Transverse colon (tissue), 4 donors: ENCODE data around the gene NRN1L. TPM values are rescaled to one million over a fixed set of nuclear protein-coding genes. Genes with fewer than 3 reads are reported as not detected.
A peak's percentile ranks its signal among the peaks of the same experiment; 100 is the strongest.

Experiments
- DNase-seq: peaks from one replicate; pipeline ENCODE4 v3.0.0-alpha.2; 2019
- H3K27ac ChIP-seq, 4 donors: fragments of 200-600 bp; sonication (generic); 2 replicates each; pipeline ENCODE4 v1.5.1; 2016 to 2018; ENCODE audit warnings: inconsistent platforms in 4 of 4
- H3K27me3 ChIP-seq: fragments of 200-600 bp; sonication (generic); 2 replicates; pipeline ENCODE4 v1.5.1; 2017; ENCODE audit warnings: inconsistent platforms
- H3K36me3 ChIP-seq, 4 donors: fragments of 200-600 bp; sonication (generic); 2 replicates each; pipeline ENCODE4 v1.5.1; 2017 to 2019; ENCODE audit warnings: inconsistent platforms in 4 of 4
- H3K4me1 ChIP-seq, 4 donors: fragments of 200-600 bp; sonication (generic); 2 replicates each; pipeline ENCODE4 v1.5.1; 2017 to 2020; ENCODE audit warnings: inconsistent platforms in 4 of 4
- H3K4me3 ChIP-seq, 4 donors: fragments of 200-600 bp; sonication (generic); 1 replicate in 1 of 4; 2 replicates in 3 of 4; pipeline versions ENCODE4 v1.5.1 to v1.6.1; 2017 to 2019; ENCODE audit warnings: inconsistent platforms in 4 of 4
- H3K9me3 ChIP-seq, 2 donors: fragments of 200-600 bp; sonication (generic); 2 replicates each; pipeline ENCODE4 v1.5.1; 2017 to 2019; ENCODE audit warnings: inconsistent platforms in 2 of 2
- EP300 ChIP-seq: sonication (generic); formaldehyde crosslinking; IDR thresholded peaks from one replicate; pipeline ENCODE4 v1.6.1; 2017; ENCODE audit warnings: antibody characterized with exemption, low read depth
- POLR2A ChIP-seq: fragments of 450-650 bp; IDR thresholded peaks from one replicate; pipeline ENCODE4 v1.6.1; 2016; ENCODE audit warnings: antibody characterized with exemption, mild to moderate bottlenecking, moderate library complexity
- POLR2AphosphoS5 ChIP-seq, 3 donors: sonication (generic); formaldehyde crosslinking; IDR thresholded peaks; one replicate each; pipeline ENCODE4 v1.6.1; 2016; ENCODE audit warnings: antibody characterized with exemption in 3 of 3
- WGBS, 2 donors: methylation state at CpG; one replicate each; pipeline ENCODE4 v1.1.5; 2018; ENCODE audit warnings: low coverage in 1 of 2; 5-methylcytosine and 5-hydroxymethylcytosine counted together
- in situ Hi-C, 4 donors: fragments of 200-750 bp; cut with MboI; loops; one replicate each; pipeline versions ENCODE4 v1.15.0 to v1.15.1; 2017; ENCODE audit warnings: low sequenced_read_pairs in 3 of 4, low pct_ligation_motif_present in 1 of 4, low pct_unique_long_range_greater_than_20kb in 1 of 4
- intact Hi-C: fragments of 100-400 bp; cut with DNase I; formaldehyde crosslinking; loops from one replicate; pipeline ENCODE4 v1.15.1; 2023; ENCODE audit warnings: low total_unique reads
- total RNA-seq, 4 donors: library from RNA; depleted of rRNA; stranded (reverse); fragments of >200 nt; gene quantifications; one replicate each; pipeline ENCODE4 v1.1.0, GENCODE V29; 2016
- TF ChIP-seq, protein P1 (sequence below), 5 experiments: fragments of 200-600 bp in 3 of 5; fragments of 450-650 bp in 2 of 5; sonication (generic) in 3 of 5; IDR thresholded peaks; 1 replicate in 2 of 5; 2 replicates in 3 of 5; pipeline ENCODE4 v1.5.1; 2016 to 2017; ENCODE audit warnings: antibody characterized with exemption in 5 of 5, inconsistent platforms in 3 of 5, mild to moderate bottlenecking in 2 of 5, moderate library complexity in 1 of 5

Gene NRN1L
- total RNA-seq, 4 donors from 2014 or later, result 2.5 TPM; not detected in 3

DNA sequence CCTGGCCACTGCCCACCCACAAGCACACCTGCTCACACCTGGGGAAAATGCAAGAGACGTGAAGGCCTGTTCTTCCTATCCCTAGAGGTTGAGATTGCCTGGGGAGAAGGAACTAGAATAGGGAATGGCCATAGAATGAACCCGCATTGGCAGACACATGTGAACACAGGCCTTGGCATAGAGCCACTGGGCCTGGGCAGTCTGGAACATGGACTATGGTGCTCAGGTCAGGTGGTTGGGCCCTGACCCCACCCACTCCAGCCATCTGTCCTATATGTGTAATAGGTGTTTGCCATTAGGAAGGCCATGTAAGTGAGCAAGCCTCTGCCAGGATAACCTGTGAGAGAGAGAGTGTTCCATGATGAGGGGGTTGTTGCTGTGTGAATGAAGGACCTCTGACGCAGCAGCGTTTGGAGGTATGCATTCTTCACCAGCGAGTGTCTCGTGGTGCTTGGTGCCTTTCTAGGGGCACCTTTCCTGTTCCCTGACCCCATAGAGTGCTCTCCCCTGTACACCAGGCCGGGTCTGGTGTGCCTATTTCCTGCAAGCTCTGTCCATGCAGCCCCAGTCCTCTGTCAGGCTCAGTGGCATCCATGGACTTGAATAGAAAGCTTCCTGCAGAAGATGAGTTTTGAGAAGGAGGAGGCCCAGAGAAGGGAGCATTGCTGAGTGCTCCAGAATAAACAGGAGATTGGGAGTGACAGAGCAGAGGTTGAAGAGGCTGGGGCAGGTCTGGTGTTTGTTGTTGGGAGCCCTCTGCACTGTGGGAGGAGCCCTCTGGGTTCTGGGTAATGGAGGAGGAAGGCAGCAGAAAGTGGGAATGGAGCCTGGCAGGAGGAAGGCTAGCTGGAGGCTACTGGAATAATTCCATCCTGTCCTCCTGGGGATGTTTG, 31.4 kb downstream of the NRN1L start:
- Histone ChIP-seq H3K4me3 (no peak overlapping the region), H3K9me3 (no peaks in the 10 kb centered on the region), H3K36me3 (no peaks in the 10 kb centered on the region), H3K4me1 (peaks cover 6 to 31% (median 14%) of the 10 kb centered on the region in 4 donors), H3K27ac (no peak overlapping the region), H3K27me3 (no peaks in the 10 kb centered on the region)
- WGBS, 2 donors, result 84% methylated on average over 7 of the region's 7 CpGs; no CpG with 5 or more reads in 1 of the 2 donors
- no peak for TF ChIP-seq POLR2A
- no peak for TF ChIP-seq EP300
- TF ChIP-seq POLR2AphosphoS5 (IDR thresholded peaks at IDR 0.05), result no peak
- TF ChIP-seq, protein P1, sequence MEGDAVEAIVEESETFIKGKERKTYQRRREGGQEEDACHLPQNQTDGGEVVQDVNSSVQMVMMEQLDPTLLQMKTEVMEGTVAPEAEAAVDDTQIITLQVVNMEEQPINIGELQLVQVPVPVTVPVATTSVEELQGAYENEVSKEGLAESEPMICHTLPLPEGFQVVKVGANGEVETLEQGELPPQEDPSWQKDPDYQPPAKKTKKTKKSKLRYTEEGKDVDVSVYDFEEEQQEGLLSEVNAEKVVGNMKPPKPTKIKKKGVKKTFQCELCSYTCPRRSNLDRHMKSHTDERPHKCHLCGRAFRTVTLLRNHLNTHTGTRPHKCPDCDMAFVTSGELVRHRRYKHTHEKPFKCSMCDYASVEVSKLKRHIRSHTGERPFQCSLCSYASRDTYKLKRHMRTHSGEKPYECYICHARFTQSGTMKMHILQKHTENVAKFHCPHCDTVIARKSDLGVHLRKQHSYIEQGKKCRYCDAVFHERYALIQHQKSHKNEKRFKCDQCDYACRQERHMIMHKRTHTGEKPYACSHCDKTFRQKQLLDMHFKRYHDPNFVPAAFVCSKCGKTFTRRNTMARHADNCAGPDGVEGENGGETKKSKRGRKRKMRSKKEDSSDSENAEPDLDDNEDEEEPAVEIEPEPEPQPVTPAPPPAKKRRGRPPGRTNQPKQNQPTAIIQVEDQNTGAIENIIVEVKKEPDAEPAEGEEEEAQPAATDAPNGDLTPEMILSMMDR (IDR thresholded peaks at IDR 0.05), result no peak
- in situ Hi-C loops (no loop called here), intact Hi-C loops (no loop called here)
- peak; percentile 52 for DNase-seq

DNA sequence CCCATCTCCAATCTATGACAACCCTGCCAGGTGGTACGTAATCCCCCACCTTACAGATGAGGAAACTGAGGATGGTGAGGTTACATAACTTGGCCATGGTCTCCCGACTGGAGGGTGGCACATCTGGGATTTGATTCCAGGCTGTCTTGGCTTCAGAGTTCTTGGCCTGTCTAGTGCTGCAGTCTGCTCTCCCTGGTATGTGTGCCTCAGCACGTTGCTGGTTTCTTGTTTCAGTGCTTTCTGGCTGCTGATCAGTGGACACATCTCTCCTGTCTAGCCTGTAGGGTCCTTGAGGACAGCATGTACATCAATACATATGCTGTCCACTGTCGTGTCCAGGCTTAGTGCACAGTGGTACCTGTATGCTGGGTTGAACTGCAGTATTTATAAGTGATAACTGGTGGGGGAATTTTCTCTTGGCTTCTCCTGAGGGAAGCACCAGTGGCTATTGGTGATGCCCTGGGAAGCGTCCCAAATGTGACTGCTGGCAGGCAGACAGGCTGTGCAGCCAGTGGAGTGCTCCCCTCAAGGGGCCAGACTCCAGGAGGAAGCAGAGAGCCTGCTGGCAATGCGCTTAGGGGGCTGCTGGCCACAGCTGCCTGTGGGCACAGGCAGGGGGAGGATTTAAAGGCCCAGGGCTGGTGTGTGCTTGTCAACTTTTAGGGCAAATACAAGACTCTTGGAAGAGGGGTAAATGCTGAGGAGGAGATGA, 32.6 kb downstream of the NRN1L start:
- H3K4me1 ChIP-seq, result peaks cover 6 to 31% (median 14%) of the 10 kb centered on the region in 4 donors
- no peaks in the 10 kb centered on the region for H3K9me3 ChIP-seq
- peak overlapping the region; percentile 10 to 54 (median 32) for H3K27ac ChIP-seq
- no peak overlapping the region for H3K4me3 ChIP-seq
- 67% methylated on average over 6 of the region's 6 CpGs; no CpG with 5 or more reads in 1 of the 2 donors for WGBS, 2 donors
- no peak for DNase-seq
- H3K27me3 ChIP-seq, result no peaks in the 10 kb centered on the region
- H3K36me3 ChIP-seq, result no peaks in the 10 kb centered on the region
- intact Hi-C loops (no loop called here), in situ Hi-C loops (no loop called here)
- TF ChIP-seq POLR2A (no peak), POLR2AphosphoS5 (IDR thresholded peaks at IDR 0.05) (no peak), EP300 (no peak)
- TF ChIP-seq, protein P1 (IDR thresholded peaks at IDR 0.05), result no peak

DNA sequence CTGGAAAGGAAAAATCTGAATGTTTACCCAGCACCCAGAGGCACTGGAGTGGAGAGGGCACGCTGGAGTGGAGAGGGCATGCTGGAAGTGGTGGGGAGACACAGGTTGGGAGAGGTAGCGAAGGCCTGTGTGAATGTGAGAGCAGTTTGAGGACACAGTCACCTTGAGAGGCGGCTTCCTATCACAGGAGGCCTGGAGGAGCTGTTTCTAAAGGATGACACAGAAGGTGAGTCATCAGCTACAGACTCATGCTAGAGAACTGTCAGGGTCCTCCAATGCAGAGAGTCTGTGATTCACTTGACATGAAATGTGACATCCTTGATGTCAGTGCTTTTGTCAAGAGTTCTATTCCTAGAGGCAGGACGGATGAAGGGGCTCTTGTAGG, 33.2 kb downstream of the NRN1L start:
- intact Hi-C loops (no loop called here), in situ Hi-C loops (no loop called here)
- Histone ChIP-seq H3K27me3 (no peaks in the 10 kb centered on the region), H3K9me3 (no peaks in the 10 kb centered on the region), H3K36me3 (no peaks in the 10 kb centered on the region), H3K4me1 (peaks cover 6 to 31% (median 14%) of the 10 kb centered on the region in 4 donors), H3K27ac (peak overlapping the region; percentile 10 to 54 (median 32)), H3K4me3 (no peak overlapping the region)
- TF ChIP-seq POLR2A, result no peak
- TF ChIP-seq POLR2AphosphoS5 (IDR thresholded peaks at IDR 0.05), result no peak
- no peak for TF ChIP-seq EP300
- TF ChIP-seq, protein P1 (IDR thresholded peaks at IDR 0.05), result no peak
- 85 to 89% methylated on average over 3 to 4 of the region's 4 CpGs for WGBS, 2 donors
- no peak for DNase-seq

DNA sequence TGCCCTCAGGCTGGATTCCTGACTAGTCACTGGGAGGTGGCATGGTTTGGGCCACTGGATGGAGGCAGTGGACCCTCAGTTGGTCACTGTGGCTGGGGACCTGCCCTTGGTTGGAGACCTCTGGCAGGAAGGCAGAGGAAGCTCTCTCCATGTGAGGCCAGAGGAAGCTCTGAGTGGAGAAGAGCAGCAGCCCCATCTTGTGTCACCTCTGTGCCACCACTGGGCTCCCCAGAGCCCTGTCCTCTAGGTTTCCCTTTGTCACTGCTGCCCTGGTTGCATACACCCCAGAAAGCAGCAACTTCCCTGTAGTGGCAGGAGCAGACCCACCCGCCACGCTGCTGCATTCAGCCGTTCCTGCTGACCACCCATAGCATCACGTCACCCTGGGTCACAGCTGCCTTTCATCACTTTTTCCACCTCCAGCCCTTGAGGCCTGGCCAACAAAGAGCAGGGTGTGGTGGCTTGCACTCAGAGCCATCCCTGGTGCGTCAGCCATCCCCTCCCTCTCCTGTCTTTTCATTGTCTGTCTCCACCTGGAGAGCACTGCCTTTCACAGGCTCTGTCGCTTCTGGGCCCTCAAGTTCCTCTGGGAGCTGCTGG, 35.0 kb downstream of the NRN1L start:
- no peak for TF ChIP-seq POLR2A
- TF ChIP-seq EP300, result no peak
- TF ChIP-seq POLR2AphosphoS5 (IDR thresholded peaks at IDR 0.05), result no peak
- TF ChIP-seq, protein P1 (IDR thresholded peaks at IDR 0.05), result no peak
- in situ Hi-C loops, result loop anchor here in 2 of 4 donors (10.0 kb wide), 1 partner anchor 105 kb away; no protein-coding TSS in a partner anchor
- no peak overlapping the region for H3K4me3 ChIP-seq
- H3K27ac ChIP-seq, result no peak overlapping the region
- peaks cover 6 to 31% (median 14%) of the 10 kb centered on the region in 4 donors for H3K4me1 ChIP-seq
- intact Hi-C loops, result loop anchor here (10.0 kb wide), 1 partner anchor 105 kb away; no protein-coding TSS in a partner anchor
- no peaks in the 10 kb centered on the region for H3K27me3 ChIP-seq
- H3K9me3 ChIP-seq, result no peaks in the 10 kb centered on the region
- no peak for DNase-seq
- no peaks in the 10 kb centered on the region for H3K36me3 ChIP-seq
- WGBS, 2 donors, result 86 to 88% methylated on average over 2 to 6 of the region's 6 CpGs
